OCI-M2 (cell line): Measurements from ENCODE around the gene SOBP.
"Not testable (repeated sequence)": the region's sequence is repeated elsewhere in the genome, so short reads cannot be mapped to it uniquely, and the experiment has no call there.

Experiments
- DNase-seq: peaks from one replicate; lab custom pipeline; 2025; ENCODE audit not compliant: unreplicated experiment; lab: John Stamatoyannopoulos, UW

The SOBP gene

DNA sequence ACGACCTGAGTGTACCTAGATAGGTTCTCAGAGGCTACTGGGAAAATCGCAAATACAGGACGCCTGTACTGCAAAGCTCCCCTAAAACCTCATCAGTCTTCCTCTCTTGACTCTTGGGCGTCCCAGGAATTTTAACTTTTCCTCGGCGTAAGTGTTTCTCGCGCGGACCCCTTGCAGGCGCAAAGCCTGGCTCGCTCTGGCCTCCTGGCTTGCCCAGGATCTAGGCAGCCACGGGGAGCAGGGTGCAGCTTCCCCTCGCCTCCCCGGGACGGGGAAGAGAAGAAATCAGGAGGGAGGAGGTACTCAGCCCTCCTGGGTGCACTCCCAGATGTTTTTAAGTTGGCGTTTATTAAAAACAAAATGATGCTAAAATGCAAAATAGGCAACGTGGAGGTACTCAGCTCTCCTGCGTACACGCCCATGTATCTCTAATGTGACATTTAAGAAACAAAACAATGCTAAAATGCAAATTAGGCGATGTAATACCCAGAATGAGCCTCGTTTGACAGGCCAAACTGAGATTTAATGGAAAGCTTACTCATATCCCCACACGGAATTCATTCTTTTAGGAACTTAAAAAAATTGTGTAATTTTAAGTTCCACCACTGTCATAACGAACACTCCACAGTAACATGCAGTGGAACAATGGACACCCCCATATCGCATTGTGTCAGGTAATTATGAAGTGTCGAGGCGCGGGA, 1.6 kb upstream of the SOBP start:
- no peak for DNase-seq

DNA sequence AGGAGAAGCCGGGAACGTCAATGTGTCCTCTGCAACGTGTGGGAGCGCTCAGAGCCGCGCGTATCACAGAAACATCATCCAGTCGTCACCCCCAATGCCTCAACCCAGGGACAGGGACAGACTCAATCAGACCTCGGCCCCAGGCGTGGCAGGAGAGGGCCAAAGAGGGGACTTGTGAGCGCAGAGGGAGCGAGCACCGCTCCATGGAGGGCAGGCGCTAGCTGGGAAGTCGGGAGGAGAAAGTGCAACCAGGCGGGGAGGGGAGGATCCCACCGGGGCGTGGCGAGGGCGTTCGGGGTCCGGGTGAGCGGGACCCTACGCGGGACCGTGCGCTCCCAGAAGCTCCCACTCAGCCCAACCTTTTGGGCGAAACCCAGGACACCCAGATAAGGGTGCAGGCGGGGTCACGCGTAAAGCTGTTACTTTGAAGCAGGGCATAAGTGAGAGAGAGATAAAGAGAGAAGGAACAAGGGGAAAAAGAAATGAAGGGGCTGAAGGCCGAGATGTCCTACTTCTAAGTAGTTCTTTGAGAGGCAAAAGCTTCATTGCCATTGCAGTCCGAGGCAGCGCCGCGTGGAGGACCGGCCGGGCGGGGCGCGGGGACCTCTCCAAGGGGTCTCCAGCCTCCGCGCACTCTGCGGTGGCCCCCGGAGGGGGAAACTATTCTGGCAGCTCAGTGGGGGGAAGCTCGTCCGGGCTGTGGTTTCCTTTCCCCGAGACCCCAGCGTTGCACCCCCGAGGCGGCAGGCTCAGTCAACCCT, 862 bp upstream of the SOBP start:
- no peak for DNase-seq

DNA sequence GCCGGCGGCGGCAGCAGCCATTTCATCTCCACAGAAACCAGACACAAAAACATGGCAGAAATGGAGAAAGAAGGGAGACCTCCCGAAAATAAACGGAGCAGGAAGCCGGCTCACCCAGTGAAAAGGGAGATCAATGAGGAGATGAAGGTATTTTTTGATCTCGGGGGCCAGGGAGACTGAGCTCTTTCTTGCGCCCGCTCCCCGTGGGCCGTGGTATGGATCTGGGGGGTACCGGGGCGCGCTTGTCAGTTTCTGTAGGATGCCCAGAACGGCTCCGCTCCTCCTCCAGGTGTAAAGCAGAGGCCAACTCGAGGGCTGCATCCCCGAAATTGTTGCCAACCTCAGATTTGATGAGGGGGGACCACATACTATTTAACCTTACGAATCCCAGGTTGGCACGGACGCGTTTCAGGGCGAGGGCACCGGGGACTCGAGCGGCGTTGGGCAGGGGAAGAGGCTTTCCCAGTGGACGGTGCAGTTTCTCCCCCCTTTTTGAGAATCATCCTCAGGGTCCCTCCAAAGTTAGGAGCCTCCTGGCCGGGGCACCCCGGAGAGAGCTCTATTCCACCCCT, 735 bp downstream of the SOBP start:
- no peak for DNase-seq

DNA sequence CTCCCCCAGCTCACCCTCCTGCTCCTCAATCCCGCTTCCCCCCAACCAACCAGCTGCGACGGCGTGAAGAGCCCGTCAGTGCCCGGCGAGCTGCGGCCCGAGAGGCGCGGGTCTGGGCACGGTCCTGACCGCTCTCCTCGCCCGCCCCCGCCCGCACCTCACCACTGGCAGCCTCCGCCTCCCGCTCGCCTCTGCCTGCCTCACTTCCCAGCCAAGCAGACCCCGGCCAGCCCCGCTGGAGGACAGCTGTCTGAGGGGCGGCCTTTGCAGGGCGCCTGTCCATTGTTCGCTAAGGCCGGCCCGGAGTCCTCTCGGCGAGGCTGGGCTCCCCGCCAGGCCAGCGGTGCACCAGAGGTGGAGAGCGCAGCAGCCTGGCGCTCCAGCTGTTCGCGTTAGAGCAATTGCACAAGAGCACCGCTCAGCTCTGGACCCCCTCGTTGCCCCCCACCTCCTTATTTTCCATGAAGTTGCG, 1.3 kb downstream of the SOBP start:
- DNase-seq: no peak

DNA sequence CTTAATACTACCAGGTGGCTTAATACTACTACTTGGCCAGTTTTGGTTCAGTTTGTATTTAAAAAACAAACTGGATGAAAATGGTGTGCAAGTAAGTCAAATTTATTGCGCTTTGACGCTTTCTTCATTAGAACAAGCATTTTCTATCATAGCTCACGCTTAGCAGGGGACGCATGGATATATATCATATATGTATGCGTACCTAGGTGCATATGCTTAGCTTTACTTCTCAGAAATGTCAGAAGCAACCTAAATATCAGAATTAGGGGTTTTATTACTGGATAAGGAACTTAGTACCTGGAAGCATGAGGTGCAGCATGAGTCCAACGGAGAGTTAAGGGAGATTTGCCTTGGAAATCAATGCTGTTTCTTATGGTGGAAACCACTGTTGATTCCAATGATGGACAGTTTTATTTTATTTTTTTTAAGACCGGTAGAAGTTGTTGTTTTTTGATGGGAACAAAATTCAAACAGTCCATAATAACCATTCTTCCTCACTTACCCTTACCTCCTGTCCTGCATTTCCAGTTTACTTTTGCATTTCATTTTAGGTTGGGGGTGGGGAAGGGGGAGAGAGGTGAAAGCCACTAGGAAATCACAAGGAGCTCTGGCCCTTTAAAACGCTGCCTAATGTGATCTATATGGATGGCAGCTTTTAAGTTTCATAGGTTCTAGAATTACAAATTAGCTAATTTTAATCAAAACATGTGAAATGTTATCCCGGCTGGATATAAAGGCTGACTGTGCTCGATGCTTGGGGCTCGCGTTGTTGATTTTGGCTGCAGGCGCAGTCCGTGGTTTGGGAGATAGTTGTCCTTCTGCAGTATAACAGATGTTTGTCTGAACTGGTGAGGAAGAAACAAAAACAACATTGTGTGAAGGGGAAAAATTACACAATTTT, 2.1 kb downstream of the SOBP start:
- DNase-seq: no peak

DNA sequence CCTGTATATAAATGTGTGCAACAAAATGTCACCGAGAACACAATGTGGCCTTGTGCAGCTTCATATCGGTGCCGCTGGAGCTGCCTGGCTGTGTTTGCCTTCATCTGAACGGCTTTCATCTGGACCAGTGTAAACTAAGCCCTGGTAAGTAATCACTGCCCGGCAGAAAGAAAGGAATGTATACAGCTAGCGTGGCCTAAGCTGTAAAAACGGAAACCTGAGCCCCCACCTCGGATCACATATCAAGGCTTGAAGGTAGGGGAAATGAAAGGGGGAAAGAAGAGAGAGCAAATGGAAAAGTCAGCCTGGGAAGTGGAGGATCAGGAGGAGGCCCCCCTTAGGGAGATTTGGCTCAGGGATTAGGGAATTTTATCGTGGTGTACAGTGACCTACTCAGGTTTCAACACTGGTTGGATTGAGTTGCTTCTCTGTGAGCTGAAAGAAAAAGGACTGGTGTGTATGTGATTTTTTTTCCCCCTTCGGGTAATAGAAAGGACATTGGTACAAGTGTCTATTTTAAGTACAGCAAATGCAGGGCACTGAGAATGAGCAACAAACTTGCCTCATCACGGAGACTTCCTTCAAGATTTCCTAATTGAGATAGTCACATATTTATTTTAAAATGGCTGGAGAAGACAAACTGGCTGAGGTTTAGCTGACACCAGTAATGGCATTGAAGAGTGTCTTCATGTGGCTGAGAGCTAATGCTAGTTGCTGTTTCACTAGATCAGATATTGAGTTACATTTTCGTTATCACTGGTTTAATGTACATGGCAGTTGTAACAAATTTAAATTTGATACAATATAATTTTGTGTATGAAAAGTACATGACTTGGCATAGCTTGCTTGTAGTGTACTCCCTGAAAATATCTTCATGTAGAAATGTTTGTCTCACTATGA, 3.5 kb downstream of the SOBP start:
- no peak for DNase-seq

DNA sequence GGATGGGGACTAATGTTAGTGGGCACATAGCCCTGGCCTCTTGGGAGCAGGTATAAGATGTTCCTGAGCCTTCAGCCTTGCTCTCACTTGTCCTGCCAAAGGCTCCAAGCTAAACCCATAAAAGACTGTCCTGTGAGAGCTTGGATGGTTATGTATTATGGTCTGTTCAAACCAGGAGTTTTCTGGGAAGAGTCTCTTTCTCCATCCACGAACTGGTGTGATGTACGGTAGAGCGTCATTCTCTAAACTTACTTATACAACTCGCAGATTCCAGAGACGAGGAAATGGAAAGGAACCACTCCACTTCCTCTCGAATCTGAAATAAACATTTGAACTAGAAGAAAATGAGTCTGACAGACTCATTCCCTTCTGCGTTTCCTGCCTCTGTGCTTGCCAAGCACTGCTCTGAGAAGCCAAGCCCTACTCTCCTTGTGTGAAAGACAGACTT, 5.3 kb downstream of the SOBP start:
- DNase-seq: no peak

DNA sequence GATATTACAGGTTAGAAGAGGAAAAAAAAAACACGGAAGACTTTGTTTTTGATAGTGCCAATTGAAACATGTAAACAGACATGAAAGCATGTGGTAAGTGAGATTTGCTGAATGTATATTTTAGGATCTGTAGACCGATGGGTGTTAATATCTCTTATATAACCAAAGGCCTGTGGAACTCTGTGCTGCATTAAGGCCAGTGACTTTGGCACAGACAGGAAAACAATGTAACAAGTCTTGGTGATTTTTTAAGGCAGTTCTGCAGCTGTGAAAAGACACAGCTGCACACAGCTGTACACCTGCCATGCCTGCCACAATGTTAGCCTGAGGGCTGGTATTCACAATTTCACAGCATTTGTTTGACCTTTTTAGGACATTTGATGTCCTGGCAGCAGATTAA, 6.1 kb downstream of the SOBP start:
- DNase-seq: no peak

DNA sequence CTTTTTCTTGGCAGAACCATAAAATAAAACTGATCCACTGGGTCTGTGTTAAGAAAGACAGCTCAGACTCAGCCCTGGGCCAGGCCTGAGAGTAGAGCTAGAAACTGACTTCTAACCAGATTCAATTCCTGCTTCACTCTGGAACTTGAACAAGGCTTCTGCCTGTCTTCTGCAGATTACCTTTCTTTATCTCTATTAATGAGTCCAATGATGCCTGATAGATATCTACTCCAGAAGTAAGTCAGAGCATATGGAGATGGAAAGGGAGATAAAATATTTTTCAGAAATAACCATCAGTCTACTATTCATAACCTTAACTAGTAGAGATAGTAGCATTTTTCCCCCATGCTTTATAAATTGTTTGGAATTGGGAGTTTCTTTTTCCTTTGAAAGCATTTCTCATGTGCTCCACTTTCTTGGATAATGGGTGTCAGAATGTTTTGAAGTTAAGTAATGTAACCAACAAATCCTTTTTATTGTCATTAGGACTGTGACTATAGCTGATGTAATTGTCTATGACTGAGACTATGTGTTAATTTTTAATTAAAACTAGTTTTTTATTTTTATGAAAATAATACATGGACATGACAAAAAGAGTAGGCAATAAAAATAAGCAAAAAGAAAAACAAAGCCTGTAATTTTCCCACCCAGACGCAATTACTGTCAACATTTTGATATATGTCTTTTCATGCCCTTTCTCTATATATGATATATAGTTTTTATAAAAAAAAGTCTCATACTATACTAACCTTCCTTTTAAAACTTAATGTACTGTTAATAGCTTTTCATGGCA, 7.2 kb downstream of the SOBP start:
- DNase-seq: no peak

DNA sequence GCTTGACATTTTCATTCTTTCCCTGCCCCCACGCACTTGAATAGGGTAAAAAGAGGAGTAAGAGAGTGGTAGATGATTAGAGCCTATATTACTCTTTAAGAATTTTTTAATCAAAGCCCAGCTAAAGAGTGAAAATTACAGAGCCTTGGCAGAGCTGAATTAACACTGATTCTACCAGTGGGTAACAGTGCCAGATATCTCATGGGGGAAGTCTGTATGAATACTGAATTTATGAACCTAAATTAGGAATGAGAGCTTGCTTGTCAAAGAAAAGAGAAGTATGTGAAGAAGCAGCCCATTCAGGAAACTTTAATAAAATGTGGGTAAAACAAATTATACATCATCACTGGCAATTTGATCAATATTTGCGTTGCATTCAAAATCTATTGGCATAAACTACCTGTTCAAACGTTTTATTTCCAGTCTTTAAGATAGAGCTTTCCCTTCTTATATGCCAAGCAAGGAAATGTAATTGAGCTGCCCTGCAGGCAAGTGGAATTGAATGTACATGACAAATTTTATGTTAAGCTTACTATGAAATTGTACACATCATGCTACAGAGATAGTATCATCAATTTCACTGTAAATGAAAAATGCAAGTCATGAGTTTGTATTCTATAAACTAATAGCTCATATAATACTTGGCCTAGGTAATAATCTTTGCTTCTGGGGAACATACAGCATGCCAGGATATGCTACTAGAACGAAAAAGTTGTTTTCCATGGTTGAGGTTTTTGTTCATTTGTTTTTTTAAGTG, 14.5 kb downstream of the SOBP start:
- no peak for DNase-seq

DNA sequence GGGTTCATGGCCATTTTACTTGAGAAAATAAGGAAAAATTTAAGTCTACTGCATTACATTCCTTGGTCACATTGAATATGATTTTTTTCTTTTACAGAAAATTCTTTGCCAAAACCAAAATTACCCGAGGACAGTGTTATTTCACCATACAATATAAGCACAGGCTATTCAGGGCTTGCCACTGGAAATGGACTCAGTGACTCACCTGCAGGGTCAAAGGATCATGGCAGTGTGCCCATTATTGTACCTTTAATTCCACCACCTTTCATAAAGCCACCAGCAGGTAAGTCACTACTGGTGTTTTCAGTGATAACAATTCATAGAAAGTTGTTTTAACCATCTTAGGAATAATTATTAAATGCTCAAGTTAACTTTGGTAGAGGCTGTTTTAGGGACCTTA, 16.2 kb downstream of the SOBP start:
- no peak for DNase-seq

DNA sequence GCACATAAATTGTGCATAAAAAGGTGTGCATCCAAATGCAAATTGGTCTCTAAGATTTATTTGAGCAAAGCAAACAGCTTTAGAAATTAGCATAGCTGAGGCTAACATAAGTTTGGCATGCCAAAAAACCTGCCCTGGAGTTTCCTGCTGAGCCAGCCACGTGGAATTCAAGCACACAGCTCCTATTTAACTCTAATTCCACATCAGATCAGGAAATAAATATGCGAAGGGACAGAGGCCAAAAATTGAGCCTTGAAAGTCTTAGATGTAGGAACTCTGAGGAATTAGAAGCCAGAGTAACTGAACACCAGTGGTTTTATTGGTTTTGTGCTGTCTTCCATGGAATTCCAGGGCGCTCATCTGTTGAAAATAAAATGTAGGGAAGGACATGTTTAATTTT, 19.6 kb downstream of the SOBP start:
- DNase-seq: no peak

DNA sequence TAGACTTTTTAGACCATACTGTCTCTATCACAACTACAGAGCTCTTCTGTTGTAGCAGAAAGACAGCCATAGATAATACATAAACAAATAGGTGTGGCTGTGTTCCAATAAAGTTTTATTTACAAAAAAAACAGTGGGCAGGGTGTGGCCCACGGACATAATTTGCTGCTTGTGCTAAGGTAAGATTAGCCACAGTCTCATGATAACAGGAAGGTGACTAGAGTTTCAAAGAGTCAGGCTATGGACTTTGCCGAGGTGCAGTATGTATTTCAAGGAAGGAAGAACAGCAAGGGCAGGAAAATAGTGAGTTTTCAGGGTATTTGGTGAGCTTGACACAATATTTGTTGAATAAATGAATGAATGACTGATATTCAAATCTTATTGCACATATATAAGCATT, 20.2 kb downstream of the SOBP start:
- no peak for DNase-seq

DNA sequence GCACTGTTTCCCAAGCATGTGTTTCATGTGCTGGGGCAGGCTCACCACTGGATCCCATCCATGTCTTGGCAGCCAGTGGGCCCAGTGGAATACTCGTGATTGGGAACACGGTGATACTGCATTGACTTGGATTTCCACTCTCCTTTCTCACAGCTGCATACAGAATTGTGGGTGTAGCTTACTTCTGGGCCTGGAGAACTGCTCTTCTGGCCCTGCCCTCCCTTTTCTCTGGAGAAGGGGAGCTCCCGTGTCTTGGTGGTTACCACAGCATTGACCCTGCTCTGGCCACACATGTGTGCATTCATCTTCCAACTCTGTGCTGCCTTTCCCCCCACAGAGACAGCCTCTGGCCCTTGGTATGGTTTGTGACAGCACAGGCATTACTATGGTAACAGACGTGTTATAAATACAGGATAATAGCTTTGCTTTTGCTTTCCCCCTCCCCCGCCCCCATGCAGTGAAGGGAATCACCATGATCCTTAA, 21.6 kb downstream of the SOBP start:
- no peak for DNase-seq

DNA sequence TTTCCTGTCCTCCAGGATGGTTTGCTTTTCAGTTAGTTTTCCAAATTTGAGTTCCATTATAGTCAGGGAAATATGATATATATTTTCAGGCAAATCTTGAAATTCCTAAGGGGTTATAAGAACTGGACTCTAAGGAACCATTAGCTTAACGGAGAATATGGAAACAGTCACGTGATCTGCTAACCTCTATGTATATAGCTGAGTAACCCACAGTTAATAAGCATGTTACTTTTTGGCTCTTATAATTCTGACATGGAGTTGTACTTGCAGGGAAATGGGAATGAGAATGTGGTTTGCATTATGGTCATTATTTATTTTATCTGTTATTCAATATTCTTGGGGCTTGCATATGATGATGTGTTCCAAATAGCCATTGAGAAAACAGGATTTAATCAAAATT, 23.3 kb downstream of the SOBP start:
- no peak for DNase-seq

DNA sequence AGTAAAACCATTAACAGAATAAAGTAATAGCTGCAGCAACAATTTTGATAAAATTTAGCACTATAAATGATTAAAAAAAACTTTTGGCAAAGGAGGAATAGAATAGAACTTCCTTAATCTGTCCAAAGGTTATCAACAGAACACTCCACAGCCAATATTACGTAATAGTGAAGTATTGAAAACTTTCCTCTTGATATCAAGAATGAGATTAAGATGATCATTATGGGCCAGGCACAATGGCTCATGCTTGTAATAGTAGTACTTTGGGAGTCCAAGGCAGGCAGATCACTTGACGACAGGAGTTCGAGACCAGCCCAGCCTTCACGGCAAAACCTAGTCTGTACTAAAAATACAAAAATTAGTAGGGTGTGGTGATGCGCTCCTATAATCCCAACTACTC, 26.0 kb downstream of the SOBP start:
- DNase-seq: no peak

DNA sequence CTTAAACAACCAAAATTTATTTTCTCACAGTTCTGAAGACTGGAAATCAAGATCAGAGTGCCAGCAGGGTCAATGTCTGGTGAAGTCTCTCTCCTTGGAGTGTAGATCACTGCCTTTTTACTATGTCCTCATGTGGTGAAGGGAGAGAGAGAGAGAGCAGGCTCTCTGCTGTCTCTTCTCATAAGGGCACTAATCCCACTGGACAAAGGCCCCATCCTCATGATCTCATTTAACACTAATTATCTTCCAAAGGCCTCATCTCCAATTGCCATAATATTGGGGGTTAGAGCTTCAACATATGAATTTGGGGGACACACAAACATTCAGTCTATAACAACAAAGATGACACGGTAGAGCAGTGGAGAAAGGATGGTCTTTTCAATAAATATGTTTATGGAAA, 27.4 kb downstream of the SOBP start:
- DNase-seq: no peak

DNA sequence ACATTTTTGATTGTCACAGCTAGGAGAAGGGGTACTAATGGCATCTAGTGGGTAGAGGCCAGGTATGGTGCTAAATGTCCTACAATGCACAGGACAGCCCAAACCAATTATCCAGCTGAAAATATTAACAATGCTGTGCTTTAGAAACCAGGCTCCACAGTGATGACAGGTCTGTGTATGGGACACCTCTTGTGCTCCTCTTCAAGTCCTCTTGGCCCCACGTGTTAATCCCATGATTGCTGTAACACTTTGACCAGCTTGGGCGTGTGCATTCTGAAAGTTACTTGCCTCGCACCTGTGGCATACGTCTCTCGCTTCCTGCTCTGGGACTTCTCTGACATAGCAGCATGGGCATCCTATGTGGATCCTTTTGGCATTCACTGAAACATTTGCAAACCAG, 29.3 kb downstream of the SOBP start:
- not testable (repeated sequence) for DNase-seq

DNA sequence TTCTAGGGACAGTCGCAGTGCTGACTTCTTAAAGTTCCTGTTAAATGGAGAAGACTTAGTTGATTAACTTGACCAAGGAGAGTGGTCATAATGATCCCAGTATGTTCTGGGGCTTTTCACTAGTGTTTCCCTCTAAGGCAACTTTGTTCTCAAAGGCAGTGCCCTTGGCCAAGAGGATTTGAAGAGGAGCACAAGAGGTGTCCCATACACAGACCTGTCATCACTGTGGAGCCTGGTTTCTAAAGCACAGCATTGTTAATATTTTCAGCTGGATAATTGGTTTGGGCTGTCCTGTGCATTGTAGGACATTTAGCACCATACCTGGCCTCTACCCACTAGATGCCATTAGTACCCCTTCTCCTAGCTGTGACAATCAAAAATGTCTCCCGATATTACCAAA, 30.8 kb downstream of the SOBP start:
- DNase-seq: not testable (repeated sequence)
